ENCODE results near the gene ECHDC1. TPM values are rescaled to one million over a fixed set of nuclear protein-coding genes. Genes with fewer than 3 reads are reported as not detected.

Gene ECHDC1
- total RNA-seq, 3 donors from 2014 or later, result 78.1 to 104 (median 102) TPM

DNA sequence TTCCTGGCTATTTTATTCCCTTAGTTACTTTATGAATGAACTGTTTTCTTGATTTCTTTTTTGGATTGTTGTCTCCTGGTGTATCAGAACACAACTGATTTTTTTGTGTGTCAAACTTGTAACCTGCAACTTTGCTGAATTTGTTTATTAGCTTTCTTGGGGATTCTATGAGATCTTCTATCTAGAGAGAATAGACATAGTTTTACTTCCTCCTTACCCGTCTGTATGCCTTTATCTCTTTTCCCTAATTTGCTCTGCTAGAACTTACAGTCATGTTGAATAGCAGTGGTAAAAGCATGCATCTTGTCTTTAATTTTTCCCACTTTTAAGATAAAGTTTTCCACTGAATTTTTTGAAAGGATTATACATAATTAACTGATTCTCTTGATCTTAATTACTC, 63.6 kb downstream of the ECHDC1 start:
- Histone ChIP-seq H3K4me1 (ENCODE audit: low read depth) (no peaks in the 10 kb centered on the region), H3K36me3 (ENCODE audit: low read depth) (no peaks in the 10 kb centered on the region), H3K4me3 (no peak overlapping the region), H3K9me3 (no peaks in the 10 kb centered on the region)
- ATAC-seq (no peak), DNase-seq (no peak)
- TF ChIP-seq, protein P1, sequence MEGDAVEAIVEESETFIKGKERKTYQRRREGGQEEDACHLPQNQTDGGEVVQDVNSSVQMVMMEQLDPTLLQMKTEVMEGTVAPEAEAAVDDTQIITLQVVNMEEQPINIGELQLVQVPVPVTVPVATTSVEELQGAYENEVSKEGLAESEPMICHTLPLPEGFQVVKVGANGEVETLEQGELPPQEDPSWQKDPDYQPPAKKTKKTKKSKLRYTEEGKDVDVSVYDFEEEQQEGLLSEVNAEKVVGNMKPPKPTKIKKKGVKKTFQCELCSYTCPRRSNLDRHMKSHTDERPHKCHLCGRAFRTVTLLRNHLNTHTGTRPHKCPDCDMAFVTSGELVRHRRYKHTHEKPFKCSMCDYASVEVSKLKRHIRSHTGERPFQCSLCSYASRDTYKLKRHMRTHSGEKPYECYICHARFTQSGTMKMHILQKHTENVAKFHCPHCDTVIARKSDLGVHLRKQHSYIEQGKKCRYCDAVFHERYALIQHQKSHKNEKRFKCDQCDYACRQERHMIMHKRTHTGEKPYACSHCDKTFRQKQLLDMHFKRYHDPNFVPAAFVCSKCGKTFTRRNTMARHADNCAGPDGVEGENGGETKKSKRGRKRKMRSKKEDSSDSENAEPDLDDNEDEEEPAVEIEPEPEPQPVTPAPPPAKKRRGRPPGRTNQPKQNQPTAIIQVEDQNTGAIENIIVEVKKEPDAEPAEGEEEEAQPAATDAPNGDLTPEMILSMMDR (IDR thresholded peaks at IDR 0.05), result no peak
- intact Hi-C loops (cut with DNase I, micrococcal nuclease), result no loop called here

DNA sequence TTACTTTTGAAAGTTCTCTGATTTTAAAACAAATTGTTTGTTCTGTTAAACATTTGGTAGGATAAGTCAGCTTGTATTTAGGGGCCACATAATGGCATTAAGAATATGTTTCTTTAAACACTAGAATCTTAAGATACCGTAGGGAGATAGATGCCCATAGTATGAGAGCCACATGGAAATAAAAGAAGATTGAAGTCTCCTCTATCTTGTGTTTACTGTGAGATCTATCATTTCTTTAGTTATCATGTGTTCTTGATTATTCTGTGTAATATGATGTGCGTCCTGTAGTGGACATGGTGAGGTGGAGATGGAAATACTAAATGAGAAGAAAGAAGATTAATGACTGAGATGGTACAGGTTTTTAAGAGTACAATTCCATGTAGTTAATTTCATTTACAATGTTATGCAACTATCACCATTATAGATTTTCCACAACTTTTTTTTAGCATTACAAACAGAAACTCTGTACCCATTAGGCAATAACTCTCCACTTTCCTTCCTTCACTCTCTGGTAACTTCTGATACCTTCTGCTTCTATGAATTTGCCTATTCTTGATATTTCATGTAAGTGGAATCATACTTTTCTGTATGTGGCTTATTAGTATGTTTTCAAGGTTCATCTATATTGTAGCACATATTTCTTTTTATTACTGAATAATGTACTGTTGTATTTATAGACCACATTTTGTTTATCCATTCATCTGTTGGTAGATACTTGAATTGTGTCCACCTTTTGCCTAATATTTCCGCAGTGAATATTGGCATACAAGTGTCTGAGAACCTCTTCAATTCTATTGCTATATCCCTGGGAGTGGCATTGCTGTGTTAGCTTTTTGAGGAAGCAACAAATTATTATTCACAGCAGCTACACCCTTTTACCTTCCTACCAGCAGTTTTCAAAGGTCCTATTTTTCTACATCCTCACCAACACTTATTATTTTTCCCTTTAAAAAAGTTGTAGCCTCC, 65.2 kb downstream of the ECHDC1 start:
- Histone ChIP-seq H3K4me3 (no peak overlapping the region), H3K4me1 (ENCODE audit: low read depth) (no peaks in the 10 kb centered on the region), H3K36me3 (ENCODE audit: low read depth) (no peaks in the 10 kb centered on the region), H3K9me3 (no peaks in the 10 kb centered on the region)
- intact Hi-C loops (cut with DNase I, micrococcal nuclease), result no loop called here
- ATAC-seq, result no peak
- DNase-seq, result no peak
- TF ChIP-seq, protein P1 (IDR thresholded peaks at IDR 0.05), result no peak

DNA sequence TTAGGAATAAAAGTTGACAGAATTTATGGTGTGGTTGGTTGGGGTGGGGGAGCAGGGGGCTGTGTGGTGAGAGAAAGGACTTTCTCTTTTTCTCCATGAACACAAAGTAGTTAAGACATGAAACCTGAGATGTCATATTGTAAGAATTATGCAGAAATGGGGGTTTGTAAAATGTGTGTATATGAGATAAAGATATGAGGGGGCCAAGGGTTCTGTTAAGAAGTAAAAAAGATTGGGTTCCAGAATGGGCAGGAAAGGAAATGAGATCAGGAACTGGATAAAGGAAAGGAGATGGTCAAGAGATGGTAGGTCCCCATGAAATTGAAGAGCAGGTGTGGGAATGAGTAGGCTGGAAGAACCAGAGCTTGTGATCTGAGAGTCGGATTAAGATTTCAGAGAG, 67.1 kb downstream of the ECHDC1 start:
- DNase-seq (no peak), ATAC-seq (no peak)
- intact Hi-C loops (cut with DNase I, micrococcal nuclease), result no loop called here
- Histone ChIP-seq H3K9me3 (no peaks in the 10 kb centered on the region), H3K4me1 (ENCODE audit: low read depth) (no peaks in the 10 kb centered on the region), H3K4me3 (no peak overlapping the region), H3K36me3 (ENCODE audit: low read depth) (no peaks in the 10 kb centered on the region)
- TF ChIP-seq, protein P1 (IDR thresholded peaks at IDR 0.05), result no peak

DNA sequence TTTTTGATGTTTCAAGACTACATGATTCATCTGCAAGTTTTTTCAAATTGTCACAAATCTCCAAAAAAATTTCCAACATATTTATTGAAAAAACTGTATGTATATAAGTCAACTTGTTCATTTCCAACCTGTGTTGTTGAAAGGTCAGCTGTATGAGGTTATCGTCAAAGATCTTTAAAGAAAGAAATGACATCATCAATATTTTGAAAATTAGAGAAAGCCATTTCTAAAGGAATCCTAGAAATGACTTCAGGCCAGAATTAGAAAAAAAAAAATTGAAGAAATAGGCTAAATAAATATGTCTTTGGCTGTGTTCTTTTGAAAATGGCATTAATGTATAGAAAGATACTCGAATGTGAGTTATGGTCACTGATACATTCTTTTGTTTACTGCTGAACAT, 69.9 kb downstream of the ECHDC1 start:
- no peaks in the 10 kb centered on the region for H3K36me3 ChIP-seq (ENCODE audit: low read depth)
- DNase-seq (no peak), ATAC-seq (no peak)
- no peak overlapping the region for H3K4me3 ChIP-seq
- H3K9me3 ChIP-seq, result no peaks in the 10 kb centered on the region
- no peaks in the 10 kb centered on the region for H3K4me1 ChIP-seq (ENCODE audit: low read depth)
- TF ChIP-seq, protein P1 (IDR thresholded peaks at IDR 0.05), result no peak
- intact Hi-C loops (cut with DNase I, micrococcal nuclease), result no loop called here

DNA sequence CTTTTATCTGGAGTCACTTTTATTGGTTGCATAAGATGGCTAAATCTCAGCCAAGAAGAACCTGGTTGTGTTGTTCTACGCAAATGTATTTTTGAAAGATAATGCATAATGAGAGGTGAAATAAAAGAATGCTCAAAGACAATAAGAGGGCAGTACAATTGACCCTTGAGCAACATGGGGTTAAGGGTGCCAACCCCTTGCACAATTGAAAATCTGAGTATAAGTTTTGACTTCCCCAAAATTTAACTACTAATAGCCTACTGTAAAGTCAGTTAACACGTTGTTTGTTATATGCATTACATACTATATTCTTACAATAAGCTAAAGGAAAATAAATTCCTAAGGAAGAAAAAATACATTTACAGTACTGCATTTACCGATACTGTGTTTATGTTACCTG, 70.8 kb downstream of the ECHDC1 start:
- DNase-seq (no peak), ATAC-seq (no peak)
- H3K36me3 ChIP-seq (ENCODE audit: low read depth), result no peaks in the 10 kb centered on the region

More for the DNA sequence above, 70.8 kb downstream of the ECHDC1 start:
- intact Hi-C loops (cut with DNase I, micrococcal nuclease), result no loop called here
- Histone ChIP-seq H3K9me3 (no peaks in the 10 kb centered on the region), H3K4me3 (no peak overlapping the region), H3K4me1 (ENCODE audit: low read depth) (no peaks in the 10 kb centered on the region)
- TF ChIP-seq, protein P1 (IDR thresholded peaks at IDR 0.05), result no peak

Measured in mucosa of descending colon (tissue), 3 donors.